GM12878 (cell line): ENCODE data around the gene TSC22D1. TPM values are rescaled to one million over a fixed set of nuclear protein-coding genes. Genes with fewer than 3 reads are reported as not detected.

ENCODE experiments used
- ATAC-seq: fragments of 200-7000 bp; cut with Tn5 transposase; 3 replicates; pipeline ENCODE4 v1.9.1; 2020; ENCODE audit warnings: mild to moderate bottlenecking, moderate library complexity
- BruUV-seq: library from RNA; stranded (reverse); fragments of 400-500 nt; replicated peaks from 2 replicates; lab custom pipeline; 2021; lab: Mats Ljungman, UMichigan
- CTCF ChIA-PET: fragments of 300-600 bp; sonication (Branson Sonifier 250); formaldehyde crosslinking; extraction: SDS; loops from one replicate; lab custom pipeline; 2021; ENCODE audit warnings: inconsistent platforms; lab: Yijun Ruan, JAX
- POLR2A ChIA-PET: fragments of 350-600 bp; formaldehyde crosslinking; extraction: SDS; loops from one replicate; lab custom pipeline; 2021; ENCODE audit warnings: inconsistent platforms; lab: Charles Lee
- RAD21 ChIA-PET: fragments of 300-600 bp; sonication (Branson Sonifier 250); formaldehyde crosslinking; loops from one replicate; lab custom pipeline; 2023; ENCODE audit warnings: antibody characterized with exemption; ENCODE audit not compliant: unreplicated experiment; lab: Charles Lee
- SMC1A ChIA-PET: fragments of 300-600 bp; sonication (Branson Sonifier 250); formaldehyde crosslinking; loops from one replicate; lab custom pipeline; 2023; ENCODE audit not compliant: unreplicated experiment, uncharacterized antibody; lab: Charles Lee
- DNase-seq: peaks from one replicate; pipeline ENCODE4 v3.0.0-alpha.2; 2011; ENCODE audit warnings: low read depth, low spot score
- FAIRE-seq: peaks from 3 replicates; lab custom pipeline; 2011; peaks lifted over from hg19 to GRCh38; lab: Jason Lieb, UNC
- H2AFZ ChIP-seq: 2 replicates; pipeline ENCODE4 v1.6.0; 2011; ENCODE audit warnings: low read depth, low read length, control low read depth; ENCODE audit not compliant: control insufficient read depth
- H3K27ac ChIP-seq: 2 replicates; pipeline ENCODE4 v1.5.1; 2011; ENCODE audit warnings: control low read depth; ENCODE audit not compliant: control insufficient read depth, insufficient read depth
- H3K27me3 ChIP-seq, 2 experiments: replicated peaks in 1 of 2; 2 replicates each; pipeline versions ENCODE4 v1.6.0 to v1.6.1; 2011; ENCODE audit warnings: low read length in 1 of 2; ENCODE audit not compliant: control insufficient read depth in 2 of 2, insufficient read depth in 2 of 2
- H3K36me3 ChIP-seq, 2 experiments: 2 replicates each; pipeline ENCODE4 v1.5.1; 2011; ENCODE audit warnings: low read length in 1 of 2; ENCODE audit not compliant: control insufficient read depth in 2 of 2, insufficient read depth in 2 of 2
- H3K4me1 ChIP-seq: 2 replicates; pipeline ENCODE4 v1.6.1; 2011; ENCODE audit warnings: mild to moderate bottlenecking, low read length, moderate library complexity, mixed read lengths; ENCODE audit not compliant: control insufficient read depth, insufficient read depth
- H3K4me2 ChIP-seq: 2 replicates; pipeline ENCODE4 v1.6.0; 2011; ENCODE audit warnings: control low read depth; ENCODE audit not compliant: control insufficient read depth, insufficient read depth
- H3K4me3 ChIP-seq: fragments of 200-600 bp; sonication (generic); 2 replicates; pipeline ENCODE4 v1.5.1; 2016
- H3K79me2 ChIP-seq: 2 replicates; pipeline ENCODE4 v1.6.0; 2011; ENCODE audit warnings: low read length; ENCODE audit not compliant: control insufficient read depth, insufficient read depth
- H3K9ac ChIP-seq: 2 replicates; pipeline ENCODE4 v1.8.0; 2011; ENCODE audit warnings: low read length, control low read depth, mixed read lengths; ENCODE audit not compliant: control insufficient read depth, insufficient read depth
- H3K9me3 ChIP-seq: replicated peaks from 3 replicates; pipeline ENCODE4 v1.5.1; 2011; ENCODE audit warnings: mild to moderate bottlenecking, low read length; ENCODE audit not compliant: control insufficient read depth, insufficient read depth
- H4K20me1 ChIP-seq: 2 replicates; pipeline ENCODE4 v1.6.0; 2011; ENCODE audit not compliant: control insufficient read depth, insufficient read depth
- BMI1 ChIP-seq: fragments of 450-650 bp; IDR thresholded peaks from 2 replicates; pipeline ENCODE4 v1.6.1; 2016; ENCODE audit warnings: mild to moderate bottlenecking, moderate library complexity, borderline replicate concordance
- BRCA1 ChIP-seq: IDR thresholded peaks from 2 replicates; pipeline ENCODE4 v1.6.1; 2011; ENCODE audit warnings: low read depth, low read length, improper control_type of control experiment
- EGR1 ChIP-seq, 2 experiments: IDR thresholded peaks; 1 replicate in 1 of 2; 2 replicates in 1 of 2; pipeline ENCODE4 v1.6.1; 2011 to 2012; ENCODE audit warnings: low read depth in 2 of 2, low read length in 2 of 2, borderline replicate concordance in 1 of 2, mild to moderate bottlenecking in 1 of 2, moderate library complexity in 1 of 2
- GATAD2B ChIP-seq: fragments of 450-650 bp; conservative IDR thresholded peaks from 2 replicates; pipeline ENCODE4 v1.6.1; 2017; ENCODE audit warnings: low read depth, mild to moderate bottlenecking, moderate library complexity
- NFYB ChIP-seq: IDR thresholded peaks from 2 replicates; pipeline ENCODE4 v1.6.1; 2011; ENCODE audit warnings: low read depth, mild to moderate bottlenecking, low read length, improper control_type of control experiment, moderate library complexity; ENCODE audit not compliant: insufficient read depth
- NKRF ChIP-seq: fragments of 450-650 bp; conservative IDR thresholded peaks from 2 replicates; pipeline ENCODE4 v1.6.1; 2017; ENCODE audit warnings: mild to moderate bottlenecking, moderate library complexity
- PAX5 ChIP-seq: IDR thresholded peaks from 2 replicates; pipeline ENCODE4 v1.6.1; 2011; ENCODE audit warnings: low read depth, low read length, borderline replicate concordance
- PML ChIP-seq: IDR thresholded peaks from 2 replicates; pipeline ENCODE4 v1.6.1; 2012; ENCODE audit warnings: low read length, inconsistent platforms
- POLR2AphosphoS5 ChIP-seq: IDR thresholded peaks from 2 replicates; pipeline ENCODE4 v1.6.1; 2011; ENCODE audit warnings: mild to moderate bottlenecking, low read length, inconsistent platforms
- RELA ChIP-seq: fragments of 450-650 bp; IDR thresholded peaks from 2 replicates; pipeline ENCODE4 v1.8.0; 2014; ENCODE audit warnings: borderline replicate concordance; ENCODE audit not compliant: partially characterized antibody
- SP1 ChIP-seq: IDR thresholded peaks from one replicate; pipeline ENCODE4 v1.6.1; 2011; ENCODE audit warnings: low read depth, low read length
- SUPT20H ChIP-seq: IDR thresholded peaks from 2 replicates; pipeline ENCODE4 v1.6.1; 2011; ENCODE audit warnings: low read depth, mild to moderate bottlenecking, low read length, moderate library complexity, borderline replicate concordance; ENCODE audit not compliant: control insufficient read depth
- SUZ12 ChIP-seq: fragments of 200-600 bp; sonication (generic); IDR thresholded peaks from one replicate; pipeline ENCODE4 v1.6.1; 2018; ENCODE audit warnings: antibody characterized with exemption, mild to moderate bottlenecking; ENCODE audit not compliant: unreplicated experiment
- USF2 ChIP-seq: IDR thresholded peaks from 2 replicates; pipeline ENCODE4 v1.6.1; 2011; ENCODE audit warnings: low read depth, low read length, improper control_type of control experiment, borderline replicate concordance
- WRNIP1 ChIP-seq: IDR thresholded peaks from 2 replicates; pipeline ENCODE4 v1.6.1; 2011; ENCODE audit warnings: low read depth, low read length, improper control_type of control experiment, borderline replicate concordance
- ZBTB11 ChIP-seq: fragments of 450-650 bp; formaldehyde crosslinking; IDR thresholded peaks from 2 replicates; pipeline ENCODE4 v1.5.0; 2022; ENCODE audit warnings: mild to moderate bottlenecking, missing genetic modification characterization
- ZNF274 ChIP-seq: IDR thresholded peaks from one replicate; pipeline ENCODE4 v1.8.0; 2011; ENCODE audit not compliant: insufficient read length, insufficient read depth
- ZNF622 ChIP-seq: fragments of 450-650 bp; IDR thresholded peaks from 2 replicates; pipeline ENCODE4 v1.6.1; 2017; ENCODE audit warnings: mild to moderate bottlenecking, inconsistent platforms
- WGBS: methylation state at CpG from one replicate; pipeline ENCODE4 v1.1.6; 2016; ENCODE audit warnings: low lambda C conversion rate; ENCODE audit not compliant: insufficient replicate concordance, insufficient coverage; ENCODE audit errors: missing lambda C conversion rate; 5-methylcytosine and 5-hydroxymethylcytosine counted together
- in situ Hi-C: fragments of 300-500 bp; cut with MboI; formaldehyde crosslinking; loops from 9 replicates; pipeline ENCODE4 v1.14.3; 2018; ENCODE audit warnings: mixed read lengths
- intact Hi-C: fragments of 100-400 bp; cut with micrococcal nuclease; formaldehyde crosslinking; loops from one replicate; pipeline ENCODE4 v1.14.2; 2022; ENCODE audit not compliant: unreplicated experiment
- polyA plus RNA-seq, 11 experiments: library from polyadenylated mRNA; depleted of rRNA in 4 of 11; unstranded in 6 of 11; stranded (reverse) in 5 of 11; fragments of >200 nt; fragmentation: Nextera tagmentation in 4 of 11; fragmentation: Illumina TruSeq in 1 of 11; extraction: Ambion mirVana in 4 of 11; extraction: Trizol in 1 of 11; gene quantifications; 1 replicate in 1 of 11; 2 replicates in 10 of 11; pipeline versions ENCODE4 v1.2.1 to v1.2.3, GENCODE V29; 2011 to 2016; ENCODE audit warnings: inconsistent platforms in 2 of 11, missing spikeins in 2 of 11, low read depth in 1 of 11
- total RNA-seq, 4 experiments: library from RNA; depleted of rRNA in 3 of 4; stranded (reverse); fragments of >200 nt in 3 of 4; fragmentation: Illumina TruSeq in 1 of 4; extraction: Trizol in 1 of 4; gene quantifications; 2 replicates each; pipeline versions ENCODE4 v1.2.1 to v1.2.3, GENCODE V29; 2013 to 2021

The TSC22D1 gene
- total and polyA plus RNA-seq, 10 of the 15 experiments (the other 5 are each of a cell fraction or from before 2014, with no cell fraction given) = 0.37 to 15.7 (median 7.5) TPM

- TF ChIP-seq NFYB = no peak
- TF ChIP-seq, all 136 proteins: peak for 0
These were observed 43.9 kb upstream of the TSC22D1 start (continued) for GRCh38 chr13:44620057-44620456.

- Histone ChIP-seq H3K9me3 (no peaks in the 10 kb centered on the region), H3K79me2 (no peaks in the 10 kb centered on the region), H3K27ac (no peak overlapping the region), H3K27me3 (no peaks in the 10 kb centered on the region), H2AFZ (no peak overlapping the region), H3K4me3 (no peak overlapping the region), H4K20me1 (no peaks in the 10 kb centered on the region), H3K4me2 (no peak overlapping the region), H3K36me3 (no peaks in the 10 kb centered on the region), H3K4me1 (no peaks in the 10 kb centered on the region), H3K9ac (no peak overlapping the region)
- 39% methylated on average over 1 of the region's 1 CpG for WGBS
- SMC1A ChIA-PET = no interaction called here
- POLR2A ChIA-PET = no interaction called here
- ATAC-seq (no peak), FAIRE-seq (no peak), DNase-seq (no peak)
- BruUV-seq = no TSS peak
- in situ Hi-C loops = no loop called here
- intact Hi-C loops = no loop called here
- RAD21 ChIA-PET = no interaction called here
- CTCF ChIA-PET = interaction anchor here (0.6 kb wide), 1 partner anchor 295 kb away, joined by 3 read pairs; no protein-coding TSS in a partner anchor
- TF ChIP-seq PAX5 (no peak), RELA (no peak), NKRF (no peak), EGR1 (IDR thresholded peaks at IDR 0.05; ENCODE audit: borderline replicate concordance in 1 of 2, low read depth in 2 of 2, low read length in 2 of 2) (no peak), ZBTB11 (CRISPR knock-in tag) (no peak), ZNF274 (no peak), SP1 (no peak), BRCA1 (no peak), POLR2AphosphoS5 (no peak), USF2 (no peak), BMI1 (no peak), WRNIP1 (no peak), SUPT20H (no peak), GATAD2B (no peak), ZNF622 (no peak), SUZ12 (no peak), PML (no peak)
These were observed 43.5 kb upstream of the TSC22D1 start for GRCh38 chr13:44619651-44620050.
